Keratinocyte (primary cell): ENCODE measurements around the gene TP53BP1. TPM values are rescaled to one million over a fixed set of nuclear protein-coding genes. Genes with fewer than 3 reads are reported as not detected.

ENCODE experiments used
- DNase-seq: peaks from one replicate; pipeline ENCODE4 v3.0.0-alpha.2; 2011; ENCODE audit warnings: low read depth, missing footprints, low spot score
- FAIRE-seq: peaks from 2 replicates; lab custom pipeline; 2011; peaks lifted over from hg19 to GRCh38; lab: Jason Lieb, UNC
- H2AFZ ChIP-seq: 2 replicates; pipeline ENCODE4 v1.6.0; 2012; ENCODE audit warnings: low read length, control low read depth, inconsistent platforms; ENCODE audit not compliant: control insufficient read depth
- H3K27ac ChIP-seq: 2 replicates; pipeline ENCODE4 v1.5.1; 2011; ENCODE audit warnings: low read length; ENCODE audit not compliant: control insufficient read depth, insufficient read depth
- H3K27me3 ChIP-seq: 3 replicates; pipeline ENCODE4 v1.6.0; 2011; ENCODE audit warnings: low read length; ENCODE audit not compliant: control insufficient read depth, insufficient read depth; ENCODE audit errors: extremely low read depth
- H3K36me3 ChIP-seq, 2 experiments: 2 replicates in 1 of 2; 3 replicates in 1 of 2; pipeline ENCODE4 v1.5.1; 2011; ENCODE audit warnings: low read length in 2 of 2, mild to moderate bottlenecking in 1 of 2; ENCODE audit not compliant: control insufficient read depth in 2 of 2, insufficient read depth in 2 of 2; ENCODE audit errors: extremely low read depth in 1 of 2
- H3K4me1 ChIP-seq: 3 replicates; pipeline ENCODE4 v1.5.1; 2011; ENCODE audit warnings: low read length; ENCODE audit not compliant: control insufficient read depth, insufficient read depth; ENCODE audit errors: extremely low read depth
- H3K4me2 ChIP-seq: 3 replicates; pipeline ENCODE4 v1.6.0; 2011; ENCODE audit warnings: low read depth, low read length; ENCODE audit not compliant: control insufficient read depth, insufficient read depth; ENCODE audit errors: extremely low read depth
- H3K4me3 ChIP-seq, 3 experiments: fragments of 200-600 bp in 1 of 3; sonication (generic) in 1 of 3; 2 replicates in 2 of 3; 3 replicates in 1 of 3; pipeline ENCODE4 v1.5.1; 2011 to 2016; ENCODE audit warnings: low read length in 3 of 3, mild to moderate bottlenecking in 3 of 3, control low read depth in 2 of 3, inconsistent platforms in 1 of 3, low read depth in 1 of 3, mixed read lengths in 1 of 3, mixed run types in 1 of 3, moderate library complexity in 1 of 3; ENCODE audit not compliant: control insufficient read depth in 2 of 3, insufficient read depth in 2 of 3; ENCODE audit errors: extremely low read depth in 1 of 3
- H3K79me2 ChIP-seq: 2 replicates; pipeline ENCODE4 v1.6.0; 2012; ENCODE audit warnings: low read length; ENCODE audit not compliant: control insufficient read depth, insufficient read depth
- H3K9ac ChIP-seq: 3 replicates; pipeline ENCODE4 v1.6.0; 2011; ENCODE audit warnings: low read length; ENCODE audit not compliant: control insufficient read depth, insufficient read depth; ENCODE audit errors: extremely low read depth
- H3K9me1 ChIP-seq: 3 replicates; pipeline ENCODE4 v1.6.0; 2011; ENCODE audit warnings: low read length; ENCODE audit not compliant: control insufficient read depth, insufficient read depth; ENCODE audit errors: extremely low read depth
- H3K9me3 ChIP-seq: 2 replicates; pipeline ENCODE4 v1.5.1; 2012; ENCODE audit warnings: low read depth, low read length; ENCODE audit not compliant: control insufficient read depth
- H4K20me1 ChIP-seq: 3 replicates; pipeline ENCODE4 v1.6.0; 2011; ENCODE audit warnings: low read length; ENCODE audit not compliant: control insufficient read depth, insufficient read depth; ENCODE audit errors: extremely low read depth
- CTCF ChIP-seq, 3 experiments: IDR thresholded peaks in 1 of 3; conservative IDR thresholded peaks in 1 of 3; optimal IDR thresholded peaks in 1 of 3; 2 replicates in 2 of 3; 3 replicates in 1 of 3; pipeline versions ENCODE3 to v1.5.1; 2011; ENCODE audit warnings: low read length in 3 of 3, mild to moderate bottlenecking in 3 of 3, moderate library complexity in 2 of 3, control low read depth in 1 of 3, inconsistent platforms in 1 of 3; ENCODE audit not compliant: insufficient read depth in 2 of 3; ENCODE audit errors: extremely low read depth in 1 of 3
- EZH2 ChIP-seq: IDR thresholded peaks from one replicate; pipeline ENCODE4 v1.6.1; 2012; ENCODE audit warnings: inconsistent platforms, mild to moderate bottlenecking, low read length, moderate library complexity
- dilution Hi-C: fragments of 300-500 bp; cut with MboI; formaldehyde crosslinking; loops from one replicate; pipeline ENCODE4 v1.7.0; 2020; ENCODE audit warnings: low sequenced_read_pairs; ENCODE audit not compliant: extremely low pct_ligation_motif_present
- polyA plus RNA-seq, 5 experiments: library from polyadenylated mRNA; depleted of rRNA in 3 of 5; stranded (reverse) in 3 of 5; stranded (forward) in 1 of 5; unstranded in 1 of 5; fragments of >200 nt; gene quantifications; 1 replicate in 1 of 5; 2 replicates in 3 of 5; 3 replicates in 1 of 5; pipeline versions ENCODE4 v1.2.1 to v1.2.3, GENCODE V29; 2011 to 2012; ENCODE audit warnings: missing spikeins in 2 of 5, low read depth in 1 of 5, low replicate concordance in 1 of 5

Gene TP53BP1
- polyA plus RNA-seq, 1 donor (not counting 4 experiments of a cell fraction or from before 2014, with no cell fraction given) = 30.7 TPM

GRCh38 chr15:43524254-43524845, 31.4 kb upstream of the TP53BP1 start:
- H3K27me3 ChIP-seq = peaks cover 30% of the 10 kb centered on the region
- DNase-seq = no peak
- no peak overlapping the region for H3K4me3 ChIP-seq
- H2AFZ ChIP-seq = no peak overlapping the region
- TF ChIP-seq CTCF (optimal IDR thresholded peaks at IDR 0.05 in 1 of 3, IDR thresholded peaks at IDR 0.05 in 1 of 3, conservative IDR thresholded peaks at IDR 0.05 in 1 of 3; ENCODE audit: extremely low read depth in 1 of 3, insufficient read depth in 2 of 3, low read length in 3 of 3) = no peak
- no peak for TF ChIP-seq EZH2
- no peaks in the 10 kb centered on the region for H4K20me1 ChIP-seq
- no peaks in the 10 kb centered on the region for H3K9me1 ChIP-seq
- no peaks in the 10 kb centered on the region for H3K9me3 ChIP-seq
- H3K36me3 ChIP-seq = no peaks in the 10 kb centered on the region
- no peak overlapping the region for H3K4me2 ChIP-seq
- H3K4me1 ChIP-seq = no peaks in the 10 kb centered on the region
- FAIRE-seq = no peak
- no peak overlapping the region for H3K27ac ChIP-seq
- no peaks in the 10 kb centered on the region for H3K79me2 ChIP-seq
- H3K9ac ChIP-seq = no peak overlapping the region
- dilution Hi-C loops = no loop called here

GRCh38 chr15:43523646-43524045, 30.7 kb upstream of the TP53BP1 start:
- no peak overlapping the region for H3K4me2 ChIP-seq
- peaks cover 37% of the 10 kb centered on the region for H3K27me3 ChIP-seq
- no peaks in the 10 kb centered on the region for H3K9me3 ChIP-seq
- dilution Hi-C loops = no loop called here
- H3K9me1 ChIP-seq = no peaks in the 10 kb centered on the region
- no peak overlapping the region for H3K27ac ChIP-seq
- no peak for DNase-seq
- no peaks in the 10 kb centered on the region for H4K20me1 ChIP-seq
- H3K79me2 ChIP-seq = no peaks in the 10 kb centered on the region
- H3K4me1 ChIP-seq = no peaks in the 10 kb centered on the region
- no peak overlapping the region for H3K9ac ChIP-seq
- no peaks in the 10 kb centered on the region for H3K36me3 ChIP-seq
- no peak for FAIRE-seq
- TF ChIP-seq CTCF (optimal IDR thresholded peaks at IDR 0.05 in 1 of 3, IDR thresholded peaks at IDR 0.05 in 1 of 3, conservative IDR thresholded peaks at IDR 0.05 in 1 of 3; ENCODE audit: extremely low read depth in 1 of 3, insufficient read depth in 2 of 3, low read length in 3 of 3) = no peak
- no peak for TF ChIP-seq EZH2
- no peak overlapping the region for H2AFZ ChIP-seq
- no peak overlapping the region for H3K4me3 ChIP-seq
